ENCODE measurements around the gene STK32B.
"Not testable (repeated sequence)": the region's sequence is repeated elsewhere in the genome, so short reads cannot be mapped to it uniquely, and the experiment has no call there.

STK32B gene

DNA sequence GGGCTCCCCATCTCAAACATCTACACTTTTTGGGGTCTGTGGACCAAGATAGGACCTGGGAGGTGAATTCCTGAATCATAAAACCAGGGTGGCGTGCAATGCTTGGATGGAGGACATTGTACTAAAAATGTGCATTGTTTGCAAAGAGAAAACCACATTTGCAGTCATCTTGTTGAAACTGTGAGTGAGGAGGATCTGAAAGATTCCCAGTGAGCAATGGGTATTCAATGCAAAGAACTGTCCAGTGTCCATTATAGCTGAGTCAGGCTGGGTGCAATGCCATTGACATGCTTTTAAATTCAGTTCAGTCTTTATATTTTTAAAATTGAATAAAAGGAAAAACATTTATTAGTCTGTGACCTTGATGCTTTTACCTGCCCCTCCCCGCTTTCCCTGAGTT lies 215.7 kb downstream of the STK32B start:
- no peak for DNase-seq (ENCODE audit: low spot score)

DNA sequence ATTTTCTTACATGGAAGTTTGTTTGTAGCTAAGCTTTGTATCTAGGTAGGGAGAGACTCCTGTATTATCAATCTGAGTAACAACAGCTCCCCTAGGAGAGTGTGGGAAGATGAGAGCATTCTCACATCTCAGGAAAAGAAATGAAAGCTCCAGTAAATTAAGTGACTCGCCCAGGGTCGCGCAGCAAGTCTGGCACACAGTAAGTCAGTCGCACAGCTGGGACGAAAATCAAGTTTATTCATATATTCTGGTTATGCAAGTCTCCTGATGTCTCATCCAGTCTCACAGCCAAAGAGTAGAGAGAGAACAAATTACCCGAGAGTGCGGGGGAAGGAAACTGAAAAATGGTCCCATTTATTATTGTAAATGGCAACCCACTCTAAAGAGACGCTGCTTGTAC lies 216.1 kb downstream of the STK32B start:
- DNase-seq (ENCODE audit: low spot score), result no peak

- no peak for DNase-seq (ENCODE audit: low spot score)
Observed at GRCh38 chr4:5276475-5277075, 225.3 kb downstream of the STK32B start.

- no peak for DNase-seq (ENCODE audit: low spot score)
Observed at GRCh38 chr4:5277079-5277478, 225.8 kb downstream of the STK32B start.

DNA sequence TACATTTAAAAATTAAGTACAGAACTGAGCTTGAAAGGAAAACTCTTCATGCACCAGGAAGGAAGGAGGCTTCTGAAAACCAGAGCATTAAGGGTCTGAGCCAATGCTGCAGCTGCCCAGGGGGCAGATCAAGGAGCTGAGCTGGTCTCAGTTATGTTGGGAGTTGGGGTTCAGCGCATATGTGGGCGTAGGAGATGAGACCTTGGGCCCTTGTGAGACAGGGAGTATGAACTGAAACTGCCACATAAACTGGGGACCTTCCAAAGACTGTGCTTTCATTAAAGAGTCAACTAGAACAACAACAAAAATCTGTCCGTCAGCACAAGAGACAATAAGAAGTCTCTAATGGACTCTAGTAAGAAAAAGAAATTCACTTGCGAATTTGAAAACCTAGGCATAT lies 226.9 kb downstream of the STK32B start:
- DNase-seq (ENCODE audit: low spot score), result no peak

- not testable (repeated sequence) for DNase-seq (ENCODE audit: low spot score)
Observed at GRCh38 chr4:5280069-5280468, 228.8 kb downstream of the STK32B start.

- no peak for DNase-seq (ENCODE audit: low spot score)
Observed at GRCh38 chr4:5280828-5281227, 229.5 kb downstream of the STK32B start.

DNA sequence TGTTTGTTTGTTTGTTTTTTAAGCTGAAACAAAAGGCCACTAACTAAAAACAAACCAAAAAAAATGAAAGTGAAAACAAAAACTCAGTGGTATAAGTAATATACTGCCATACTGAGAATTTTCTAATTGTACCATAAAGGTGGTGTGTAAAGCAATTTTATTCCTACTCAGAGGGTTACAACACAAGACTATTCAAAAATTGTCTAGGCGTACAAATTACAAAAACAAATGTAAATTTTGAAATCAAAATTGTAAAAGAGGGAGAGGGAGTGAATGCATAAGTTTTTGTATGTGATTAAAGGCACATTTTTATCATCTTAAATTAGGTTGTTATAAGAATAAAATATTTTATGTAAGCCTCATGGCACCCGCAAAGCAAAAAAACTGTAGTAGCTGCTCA lies 232.6 kb downstream of the STK32B start:
- no peak for DNase-seq (ENCODE audit: low spot score)

- DNase-seq (ENCODE audit: low spot score), result no peak
Observed at GRCh38 chr4:5284517-5284916, 233.2 kb downstream of the STK32B start.

GRCh38 chr4:5292101-5292500 lies 240.8 kb downstream of the STK32B start:
- no peak for DNase-seq (ENCODE audit: low spot score)

DNA sequence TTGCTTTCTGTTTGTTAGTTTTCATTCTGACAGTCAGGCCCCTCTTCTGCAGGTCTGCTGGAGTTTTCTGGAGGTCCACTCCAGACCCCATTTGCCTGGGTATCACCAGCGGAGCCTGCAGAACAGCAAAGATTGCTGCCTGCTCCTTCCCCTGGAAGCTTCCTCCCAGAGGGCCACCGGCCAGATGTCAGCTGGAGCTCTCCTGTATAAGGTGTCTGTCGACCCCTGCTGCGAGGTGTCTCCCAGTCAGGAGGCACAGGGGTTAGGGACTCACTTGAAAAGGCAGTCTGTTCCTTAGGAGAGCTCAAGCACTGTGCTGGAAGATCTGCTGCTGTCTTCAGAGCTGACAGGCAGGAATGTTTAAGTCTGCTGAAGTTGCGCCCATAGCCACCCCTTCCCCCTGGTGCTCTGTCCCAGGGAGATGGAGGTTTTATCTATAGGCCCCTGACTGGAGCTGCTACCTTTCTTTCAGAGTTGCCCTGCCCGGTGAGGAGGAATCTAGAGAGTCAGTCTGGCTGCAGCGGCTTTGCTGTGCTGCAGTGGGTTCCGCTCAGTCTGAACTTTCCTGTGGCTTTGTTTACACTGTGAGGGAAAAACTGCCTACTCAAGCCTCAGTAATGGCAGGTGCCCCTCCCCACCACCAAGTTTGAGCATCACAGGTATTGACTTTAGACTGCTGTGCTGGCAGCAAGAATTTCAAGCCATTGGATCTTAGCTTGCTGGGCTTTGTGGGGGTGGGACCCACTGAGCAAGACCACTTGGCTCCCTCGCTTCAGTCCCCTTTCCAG lies 246.9 kb downstream of the STK32B start:
- DNase-seq (ENCODE audit: low spot score), result not testable (repeated sequence)

- no peak for DNase-seq (ENCODE audit: low spot score)
Observed at GRCh38 chr4:5300283-5300682, 249.0 kb downstream of the STK32B start.

- DNase-seq (ENCODE audit: low spot score), result no peak
Observed at GRCh38 chr4:5307928-5308327, 256.6 kb downstream of the STK32B start.

GRCh38 chr4:5322321-5322720 lies 271.0 kb downstream of the STK32B start:
- no peak for DNase-seq (ENCODE audit: low spot score)

GRCh38 chr4:5330339-5330989 lies 279.2 kb downstream of the STK32B start:
- no peak for DNase-seq (ENCODE audit: low spot score)

GRCh38 chr4:5337731-5338130 lies 286.5 kb downstream of the STK32B start:
- no peak for DNase-seq (ENCODE audit: low spot score)

DNA sequence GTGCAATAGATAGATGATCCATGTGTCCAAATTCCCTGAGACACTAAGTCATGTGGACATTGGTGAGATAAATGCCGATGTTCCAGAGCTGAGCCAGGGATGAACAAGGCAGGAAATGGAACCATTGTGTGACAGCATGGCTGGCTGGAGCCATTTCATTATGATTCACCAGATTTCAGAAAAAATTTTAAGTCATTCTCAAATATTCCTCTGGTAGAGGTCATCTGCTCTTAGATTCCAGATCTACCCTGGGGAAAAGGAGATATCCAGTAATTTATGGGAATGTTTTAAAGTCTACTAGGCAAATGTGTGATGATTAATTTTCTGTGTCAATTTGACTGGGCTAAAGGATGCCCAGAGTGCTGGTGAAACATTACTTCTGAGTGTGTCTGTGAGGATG lies 287.3 kb downstream of the STK32B start:
- no peak for DNase-seq (ENCODE audit: low spot score)

DNA sequence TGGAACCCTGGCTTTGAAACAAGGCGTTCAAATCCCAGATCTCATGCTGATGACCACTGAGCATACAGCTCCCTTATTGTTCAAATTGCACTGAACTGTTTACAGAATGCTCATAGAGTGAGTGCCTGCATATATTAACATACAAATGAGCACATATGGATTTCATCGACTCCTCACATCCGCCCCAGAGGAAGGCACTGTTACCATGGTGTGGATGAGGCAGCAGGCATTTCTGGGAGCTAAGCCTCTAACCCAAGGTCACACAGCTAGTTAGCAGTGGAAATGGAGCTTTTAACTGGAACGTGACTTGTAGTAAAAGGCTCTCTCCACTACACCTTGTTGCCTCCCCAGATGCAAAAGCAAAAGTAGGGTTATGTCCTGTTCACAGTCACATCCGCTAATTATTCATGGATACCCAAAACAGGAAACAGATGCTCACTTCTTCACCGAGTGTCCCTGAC lies 289.7 kb downstream of the STK32B start:
- DNase-seq (ENCODE audit: low spot score), result no peak

GRCh38 chr4:5341526-5341925 lies 290.2 kb downstream of the STK32B start:
- DNase-seq (ENCODE audit: low spot score), result no peak

GRCh38 chr4:5355846-5356245 lies 304.6 kb downstream of the STK32B start:
- no peak for DNase-seq (ENCODE audit: low spot score)

- DNase-seq (ENCODE audit: low spot score), result no peak
Observed at GRCh38 chr4:5357870-5358269, 306.6 kb downstream of the STK32B start.

DNA sequence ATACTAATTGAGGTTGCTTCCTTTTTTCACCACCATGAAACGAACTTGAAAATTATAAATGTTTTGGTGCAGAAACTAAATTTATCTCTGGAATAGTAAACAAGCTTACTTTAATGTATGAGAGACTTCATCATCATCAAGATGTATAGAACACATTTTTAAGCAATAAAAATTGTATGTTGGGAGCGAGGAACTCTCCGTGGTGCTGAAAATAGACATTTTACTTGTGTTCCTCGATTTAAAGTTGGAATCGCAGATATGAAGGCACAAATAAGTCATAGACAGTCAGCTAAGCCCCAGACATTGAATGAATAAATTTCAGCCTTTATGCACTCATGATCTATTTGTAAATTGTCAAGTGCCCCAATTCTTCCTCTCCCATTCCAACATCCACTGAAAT lies 310.7 kb downstream of the STK32B start:
- DNase-seq (ENCODE audit: low spot score), result no peak

DNA sequence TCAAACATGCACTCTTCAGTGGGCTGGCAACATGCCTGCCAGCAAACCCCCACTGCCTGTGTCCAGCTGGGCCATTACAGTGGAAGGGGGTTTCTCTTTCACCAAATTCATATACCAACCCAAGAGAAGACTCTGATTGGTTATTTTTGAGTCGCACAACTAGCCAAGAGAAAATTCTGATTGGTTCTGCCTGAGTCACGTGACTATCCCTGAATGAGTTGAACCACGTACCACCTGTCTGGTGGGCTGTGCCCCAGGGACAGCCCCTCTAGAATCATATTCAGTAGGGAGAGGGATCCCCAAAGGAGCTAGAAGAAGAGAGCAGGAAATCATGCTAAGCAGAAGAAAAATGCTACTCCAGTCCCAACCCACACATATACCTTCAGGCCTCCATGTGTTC lies 313.1 kb downstream of the STK32B start:
- DNase-seq (ENCODE audit: low spot score), result no peak

Measured in cerebellar cortex (tissue), 1 donor.